Caki2 (cell line): Measurements from ENCODE around the gene ISYNA1. TPM values are rescaled to one million over a fixed set of nuclear protein-coding genes. Genes with fewer than 3 reads are reported as not detected.

ENCODE experiments used
- DNase-seq: peaks from one replicate; pipeline ENCODE4 v3.0.0-alpha.2; 2015; ENCODE audit warnings: low read depth
- in situ Hi-C: cut with HindIII; loops from 2 replicates; pipeline ENCODE4 v1.10.0; 2016; ENCODE audit warnings: low sequenced_read_pairs, low pct_unique_long_range_greater_than_20kb, mixed read lengths
- total RNA-seq: library from RNA; depleted of rRNA; stranded (reverse); fragments of >200 nt; shearing (Covaris generic); gene quantifications from 2 replicates; pipeline ENCODE4 v1.2.3, GENCODE V29; 2014; ENCODE audit warnings: low replicate concordance; rRNA removed

ISYNA1 gene
- total RNA-seq, 1 experiment from 2014 or later = 118 TPM

DNA sequence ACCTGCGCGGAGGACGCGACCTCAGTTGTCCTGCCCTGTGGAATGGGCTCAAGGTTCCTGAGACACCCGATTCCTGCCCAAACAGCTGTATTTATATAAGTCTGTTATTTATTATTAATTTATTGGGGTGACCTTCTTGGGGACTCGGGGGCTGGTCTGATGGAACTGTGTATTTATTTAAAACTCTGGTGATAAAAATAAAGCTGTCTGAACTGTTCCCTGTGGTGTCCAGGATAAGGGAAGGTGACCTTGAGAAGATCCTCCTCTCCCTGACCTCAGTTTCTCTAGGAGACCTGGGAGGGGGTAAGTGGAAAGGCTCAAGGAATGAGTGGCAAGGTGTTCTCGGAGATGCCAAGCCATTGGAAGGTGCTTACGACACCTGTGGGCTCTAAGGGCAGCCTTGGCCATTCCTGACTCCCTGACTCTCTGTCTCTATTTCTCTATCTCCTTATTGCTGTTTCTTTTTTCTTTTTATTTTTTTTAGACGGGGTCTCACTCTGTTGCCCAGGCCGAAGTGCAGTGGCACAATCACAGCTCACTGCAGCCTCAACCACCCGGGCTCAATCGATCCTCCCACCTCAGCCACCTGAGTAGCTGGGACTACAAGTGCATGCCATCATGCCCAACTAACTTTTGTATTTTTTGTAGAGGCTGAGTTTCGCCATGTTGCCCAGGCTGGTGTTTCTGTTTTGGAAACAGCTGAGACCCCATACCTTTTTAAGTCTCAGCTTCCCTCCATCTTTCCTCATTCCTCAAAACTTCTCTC is 48.8 kb downstream of the ISYNA1 start:
- in situ Hi-C loops = no loop called here
- DNase-seq = no peak

DNA sequence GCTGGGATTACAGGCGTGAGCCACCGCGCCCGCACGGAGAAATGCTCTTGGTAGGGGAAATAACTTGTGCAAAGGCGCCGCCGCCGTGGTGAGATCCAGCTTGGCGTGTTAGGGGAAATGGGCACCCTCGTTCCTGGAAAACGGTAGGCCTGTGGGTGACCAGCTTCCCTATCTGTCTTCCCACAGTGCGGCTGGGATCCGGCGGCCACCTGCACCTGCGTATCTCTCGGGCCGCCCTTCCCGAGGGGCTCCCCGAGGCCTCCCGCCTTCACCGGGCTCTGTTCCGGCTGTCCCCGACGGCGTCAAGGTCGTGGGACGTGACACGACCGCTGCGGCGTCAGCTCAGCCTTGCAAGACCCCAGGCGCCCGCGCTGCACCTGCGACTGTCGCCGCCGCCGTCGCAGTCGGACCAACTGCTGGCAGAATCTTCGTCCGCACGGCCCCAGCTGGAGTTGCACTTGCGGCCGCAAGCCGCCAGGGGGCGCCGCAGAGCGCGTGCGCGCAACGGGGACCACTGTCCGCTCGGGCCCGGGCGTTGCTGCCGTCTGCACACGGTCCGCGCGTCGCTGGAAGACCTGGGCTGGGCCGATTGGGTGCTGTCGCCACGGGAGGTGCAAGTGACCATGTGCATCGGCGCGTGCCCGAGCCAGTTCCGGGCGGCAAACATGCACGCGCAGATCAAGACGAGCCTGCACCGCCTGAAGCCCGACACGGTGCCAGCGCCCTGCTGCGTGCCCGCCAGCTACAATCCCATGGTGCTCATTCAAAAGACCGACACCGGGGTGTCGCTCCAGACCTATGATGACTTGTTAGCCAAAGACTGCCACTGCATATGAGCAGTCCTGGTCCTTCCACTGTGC is 49.6 kb downstream of the ISYNA1 start:
- DNase-seq = peak; percentile 89
- in situ Hi-C loops = no loop called here

DNA sequence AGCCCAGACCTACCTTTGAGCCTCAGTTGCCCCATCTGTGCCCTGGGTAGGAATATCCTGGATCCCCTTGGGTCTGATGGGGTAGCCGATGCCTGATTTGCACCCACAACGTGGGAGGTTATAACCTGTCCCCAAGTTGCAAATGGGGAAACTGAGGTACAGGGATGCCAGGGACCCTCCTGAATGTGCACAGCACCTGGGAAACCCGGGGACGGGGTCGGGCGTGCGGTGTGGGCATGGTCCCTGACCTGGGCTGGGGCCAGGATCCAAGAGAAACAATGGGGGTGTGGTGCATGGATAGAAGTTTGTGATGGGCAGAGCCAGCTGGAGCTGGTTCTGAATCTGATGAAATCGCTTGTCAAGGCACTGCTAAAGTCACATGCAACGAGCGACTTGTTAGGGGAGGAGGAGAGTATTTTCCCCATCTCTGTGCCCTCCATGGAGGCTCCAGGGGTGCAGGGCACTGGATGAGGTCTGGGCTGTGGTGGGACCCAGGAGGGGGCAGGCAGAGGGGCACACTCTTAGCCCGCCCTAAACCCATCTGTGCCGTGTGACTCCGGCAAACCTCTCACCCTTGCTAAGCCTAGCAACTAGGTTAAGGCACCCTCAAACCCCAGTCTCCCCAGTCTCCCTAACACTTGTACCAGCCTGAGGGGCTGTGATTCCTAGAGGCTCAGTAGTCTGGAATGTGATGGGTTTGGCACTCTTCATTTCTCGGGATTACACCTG is 51.2 kb downstream of the ISYNA1 start:
- DNase-seq = peak; percentile 58
- in situ Hi-C loops = no loop called here

DNA sequence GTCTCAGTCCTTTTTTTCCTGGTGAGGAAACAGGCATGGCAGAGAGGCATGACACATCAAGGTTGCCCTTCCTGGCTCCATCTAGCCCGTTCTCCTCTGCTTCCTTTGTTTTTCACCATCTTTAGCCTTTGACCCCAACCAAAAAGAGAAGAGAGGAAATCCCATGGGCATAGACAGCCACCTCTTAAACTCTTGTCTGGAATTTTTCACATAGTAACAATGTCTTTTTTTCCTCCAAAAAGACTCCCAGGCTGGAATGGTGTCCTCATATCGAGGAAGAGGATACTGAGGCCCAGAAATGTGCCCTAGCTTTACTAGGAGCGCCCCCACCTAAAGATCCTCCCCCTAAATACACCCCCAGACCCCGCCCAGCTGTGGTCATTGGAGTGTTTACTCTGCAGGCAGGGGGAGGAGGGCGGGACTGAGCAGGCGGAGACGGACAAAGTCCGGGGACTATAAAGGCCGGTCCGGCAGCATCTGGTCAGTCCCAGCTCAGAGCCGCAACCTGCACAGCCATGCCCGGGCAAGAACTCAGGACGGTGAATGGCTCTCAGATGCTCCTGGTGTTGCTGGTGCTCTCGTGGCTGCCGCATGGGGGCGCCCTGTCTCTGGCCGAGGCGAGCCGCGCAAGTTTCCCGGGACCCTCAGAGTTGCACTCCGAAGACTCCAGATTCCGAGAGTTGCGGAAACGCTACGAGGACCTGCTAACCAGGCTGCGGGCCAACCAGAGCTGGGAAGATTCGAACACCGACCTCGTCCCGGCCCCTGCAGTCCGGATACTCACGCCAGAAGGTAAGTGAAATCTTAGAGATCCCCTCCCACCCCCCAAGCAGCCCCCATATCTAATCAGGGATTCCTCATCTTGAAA is 52.0 kb downstream of the ISYNA1 start, which contains the start of gene GDF15:
Gene GDF15, plus strand, starts transcription at position 484 of the 868 bp plus-strand sequence. Its CDS starts 32 bp downstream, at position 516.
- DNase-seq = peak; percentile 97
- in situ Hi-C loops = no loop called here

DNA sequence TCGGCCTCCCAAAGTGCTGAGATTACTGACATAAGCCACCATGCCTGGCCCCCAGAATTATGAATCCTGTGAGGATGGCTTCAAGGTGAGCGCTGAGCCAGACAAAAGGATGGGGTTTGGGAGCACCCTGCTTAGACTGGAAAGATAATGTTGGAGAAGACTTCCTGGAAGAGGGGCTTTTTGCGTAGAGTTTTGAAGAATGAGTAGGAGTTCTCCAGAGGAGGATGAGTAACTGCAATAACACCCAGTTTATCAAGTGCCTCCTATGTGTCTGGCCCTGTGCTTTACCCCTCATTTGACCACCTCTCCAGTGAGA is 52.6 kb downstream of the ISYNA1 start:
- DNase-seq = no peak
- in situ Hi-C loops = no loop called here

DNA sequence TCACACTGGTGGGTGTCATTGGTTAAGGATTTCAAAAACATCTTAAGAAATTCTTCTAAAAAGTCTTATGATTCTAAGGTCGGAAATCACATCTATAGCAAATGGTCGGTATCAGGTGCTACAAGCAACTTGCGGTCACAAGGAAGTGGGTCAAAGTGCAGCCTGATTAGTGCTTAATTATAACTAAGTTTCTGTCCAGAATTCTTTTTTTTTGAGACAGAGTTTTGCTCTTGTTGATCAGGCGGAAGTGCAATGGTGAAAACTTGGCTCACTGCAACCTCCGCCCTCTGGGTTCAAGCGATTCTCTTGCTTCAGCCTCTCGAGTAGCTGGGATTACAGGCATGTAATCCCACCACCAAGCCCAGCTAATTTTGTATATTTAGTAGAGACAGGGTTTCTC is 53.2 kb downstream of the ISYNA1 start:
- in situ Hi-C loops = no loop called here

More for the DNA sequence above, 53.2 kb downstream of the ISYNA1 start:
- no peak for DNase-seq

Other genes starting within 250 kb of the ISYNA1 start
- gene MPV17L2, start 244.9 kb downstream of the ISYNA1 start, total RNA-seq = 10.3 and 22.3 TPM in 2 replicates
- 0.84 TPM in 1 of 2 replicates, not detected in the other for gene RAB3A, start 234.1 kb downstream of the ISYNA1 start, total RNA-seq
- gene PDE4C, start 211.7 kb downstream of the ISYNA1 start, total RNA-seq = not detected in 2 replicates
- gene IQCN, start 163.7 kb downstream of the ISYNA1 start, total RNA-seq = not detected in 2 replicates
- 115 and 120 TPM in 2 replicates for gene JUND, start 156.5 kb downstream of the ISYNA1 start, total RNA-seq
- 828 and 869 TPM in 2 replicates for gene LSM4, start 115.1 kb downstream of the ISYNA1 start, total RNA-seq
- gene PGPEP1, start 97.5 kb downstream of the ISYNA1 start, total RNA-seq = 15.4 and 17.8 TPM in 2 replicates
- gene GDF15, start 52.0 kb downstream of the ISYNA1 start, total RNA-seq = 349 and 410 TPM in 2 replicates
- gene LRRC25, start 40.5 kb downstream of the ISYNA1 start, total RNA-seq = not detected in 2 replicates
- 87.5 and 106 TPM in 2 replicates for gene SSBP4, start 18.7 kb downstream of the ISYNA1 start, total RNA-seq
- gene ELL, start 83.9 kb upstream of the ISYNA1 start, total RNA-seq = 8.4 and 26.0 TPM in 2 replicates
- 418 and 487 TPM in 2 replicates for gene FKBP8, start 105.4 kb upstream of the ISYNA1 start, total RNA-seq
- gene KXD1, start 119.7 kb upstream of the ISYNA1 start, total RNA-seq = 99.2 and 181 TPM in 2 replicates
- gene UBA52, start 133.7 kb upstream of the ISYNA1 start, total RNA-seq = 628 and 713 TPM in 2 replicates
- 189 and 207 TPM in 2 replicates for gene REX1BD, start 150.7 kb upstream of the ISYNA1 start, total RNA-seq
- gene CRLF1, start 168.7 kb upstream of the ISYNA1 start, total RNA-seq = 9.8 and 51.0 TPM in 2 replicates
- gene TMEM59L, start 174.7 kb upstream of the ISYNA1 start, total RNA-seq = 0.14 and 0.90 TPM in 2 replicates
- 4.1 and 11.2 TPM in 2 replicates for gene KLHL26, start 198.9 kb upstream of the ISYNA1 start, total RNA-seq
- 1.6 and 4.5 TPM in 2 replicates for gene CRTC1, start 245.5 kb upstream of the ISYNA1 start, total RNA-seq